ENCODE data around the gene RINL.

RINL gene

GRCh38 chr19:38843175-38843758 is 34.8 kb downstream of the RINL start:
- no peak for FAIRE-seq
- no peak for DNase-seq (ENCODE audit: insufficient read length, low spot score)
- no peak for TF ChIP-seq POLR2A (IDR thresholded peaks at IDR 0.05; ENCODE audit: low read depth, low read length)

- no peak for DNase-seq (ENCODE audit: insufficient read length, low spot score)
- FAIRE-seq = no peak
- no peak for TF ChIP-seq POLR2A (IDR thresholded peaks at IDR 0.05; ENCODE audit: low read depth, low read length)
Measured at GRCh38 chr19:38842439-38843174, 35.5 kb downstream of the RINL start.

- no peak for FAIRE-seq
- no peak for DNase-seq (ENCODE audit: insufficient read length, low spot score)
Measured at GRCh38 chr19:38841787-38842438, 36.2 kb downstream of the RINL start.

GRCh38 chr19:38841180-38841766 is 36.8 kb downstream of the RINL start:
- TF ChIP-seq POLR2A (IDR thresholded peaks at IDR 0.05; ENCODE audit: low read depth, low read length) = no peak
- no peak for FAIRE-seq
- DNase-seq (ENCODE audit: insufficient read length, low spot score) = no peak

More at GRCh38 chr19:38841787-38842438, 36.2 kb downstream of the RINL start:
- no peak for TF ChIP-seq POLR2A (IDR thresholded peaks at IDR 0.05; ENCODE audit: low read depth, low read length)

GRCh38 chr19:38840583-38840968 is 37.5 kb downstream of the RINL start:
- FAIRE-seq = no peak
- no peak for TF ChIP-seq POLR2A (IDR thresholded peaks at IDR 0.05; ENCODE audit: low read depth, low read length)
- DNase-seq (ENCODE audit: insufficient read length, low spot score) = no peak

- FAIRE-seq = no peak
- TF ChIP-seq POLR2A (IDR thresholded peaks at IDR 0.05; ENCODE audit: low read depth, low read length) = no peak
- no peak for DNase-seq (ENCODE audit: insufficient read length, low spot score)
Measured at GRCh38 chr19:38839816-38840582, 38.1 kb downstream of the RINL start.

- no peak for FAIRE-seq
- no peak for TF ChIP-seq POLR2A (IDR thresholded peaks at IDR 0.05; ENCODE audit: low read depth, low read length)
- no peak for DNase-seq (ENCODE audit: insufficient read length, low spot score)
Measured at GRCh38 chr19:38838986-38839761, 38.9 kb downstream of the RINL start.

- TF ChIP-seq POLR2A (IDR thresholded peaks at IDR 0.05; ENCODE audit: low read depth, low read length) = no peak
- no peak for FAIRE-seq
- no peak for DNase-seq (ENCODE audit: insufficient read length, low spot score)
Measured at GRCh38 chr19:38838208-38838985, 39.7 kb downstream of the RINL start.

GRCh38 chr19:38837656-38838121 is 40.4 kb downstream of the RINL start:
- FAIRE-seq (no peak), DNase-seq (ENCODE audit: insufficient read length, low spot score) (no peak)
- TF ChIP-seq POLR2A (IDR thresholded peaks at IDR 0.05; ENCODE audit: low read depth, low read length) = no peak

- no peak for TF ChIP-seq POLR2A (IDR thresholded peaks at IDR 0.05; ENCODE audit: low read depth, low read length)
- DNase-seq (ENCODE audit: insufficient read length, low spot score) (no peak), FAIRE-seq (no peak)
Measured at GRCh38 chr19:38836983-38837626, 41.0 kb downstream of the RINL start.

- FAIRE-seq = no peak
- TF ChIP-seq POLR2A (IDR thresholded peaks at IDR 0.05; ENCODE audit: low read depth, low read length) = no peak
- no peak for DNase-seq (ENCODE audit: insufficient read length, low spot score)
Measured at GRCh38 chr19:38836159-38836982, 41.7 kb downstream of the RINL start.
